ENCODE measurements around the gene AOPEP.

The AOPEP gene

GRCh38 chr9:95097279-95097678 is 370.8 kb downstream of the AOPEP start:
- no peak overlapping the region for H3K4me3 ChIP-seq (ENCODE audit: low read depth, low read length)
- no peak for TF ChIP-seq CTCF (IDR thresholded peaks at IDR 0.05; ENCODE audit: low read depth, low read length)
- H3K9me3 ChIP-seq, result no peaks in the 10 kb centered on the region
- H3K27me3 ChIP-seq, result no peaks in the 10 kb centered on the region
- no peak for DNase-seq
- H3K4me1 ChIP-seq, result peaks cover 51% of the 10 kb centered on the region
- H3K36me3 ChIP-seq, result peaks cover 62% of the 10 kb centered on the region

- no peak for TF ChIP-seq CTCF (IDR thresholded peaks at IDR 0.05; ENCODE audit: low read depth, low read length)
- no peak overlapping the region for H3K4me3 ChIP-seq (ENCODE audit: low read depth, low read length)
- H3K36me3 ChIP-seq, result peaks cover 63% of the 10 kb centered on the region
- H3K9me3 ChIP-seq, result no peaks in the 10 kb centered on the region
- peaks cover 51% of the 10 kb centered on the region for H3K4me1 ChIP-seq
- no peaks in the 10 kb centered on the region for H3K27me3 ChIP-seq
- DNase-seq, result no peak
These were observed 372.0 kb downstream of the AOPEP start for GRCh38 chr9:95098391-95098921.

GRCh38 chr9:95099321-95100070 is 373.0 kb downstream of the AOPEP start:
- Histone ChIP-seq H3K4me3 (ENCODE audit: low read depth, low read length) (no peak overlapping the region), H3K9me3 (no peaks in the 10 kb centered on the region), H3K36me3 (peaks cover 70% of the 10 kb centered on the region), H3K27me3 (no peaks in the 10 kb centered on the region), H3K4me1 (peaks cover 61% of the 10 kb centered on the region)
- DNase-seq, result no peak
- TF ChIP-seq CTCF (IDR thresholded peaks at IDR 0.05; ENCODE audit: low read depth, low read length), result no peak

- no peak for TF ChIP-seq CTCF (IDR thresholded peaks at IDR 0.05; ENCODE audit: low read depth, low read length)
- H3K9me3 ChIP-seq, result no peaks in the 10 kb centered on the region
- H3K4me1 ChIP-seq, result peaks cover 62% of the 10 kb centered on the region
- H3K27me3 ChIP-seq, result no peaks in the 10 kb centered on the region
- H3K4me3 ChIP-seq (ENCODE audit: low read depth, low read length), result no peak overlapping the region
- no peak for DNase-seq
- peaks cover 76% of the 10 kb centered on the region for H3K36me3 ChIP-seq
These were observed 373.6 kb downstream of the AOPEP start for GRCh38 chr9:95100071-95100627.

- no peak for TF ChIP-seq CTCF (IDR thresholded peaks at IDR 0.05; ENCODE audit: low read depth, low read length)
- no peak overlapping the region for H3K4me3 ChIP-seq (ENCODE audit: low read depth, low read length)
- no peaks in the 10 kb centered on the region for H3K27me3 ChIP-seq
- no peak for DNase-seq
- H3K36me3 ChIP-seq, result peaks cover 81% of the 10 kb centered on the region
- H3K9me3 ChIP-seq, result no peaks in the 10 kb centered on the region
- peaks cover 50% of the 10 kb centered on the region for H3K4me1 ChIP-seq
These were observed 374.8 kb downstream of the AOPEP start for GRCh38 chr9:95101326-95101725.

DNA sequence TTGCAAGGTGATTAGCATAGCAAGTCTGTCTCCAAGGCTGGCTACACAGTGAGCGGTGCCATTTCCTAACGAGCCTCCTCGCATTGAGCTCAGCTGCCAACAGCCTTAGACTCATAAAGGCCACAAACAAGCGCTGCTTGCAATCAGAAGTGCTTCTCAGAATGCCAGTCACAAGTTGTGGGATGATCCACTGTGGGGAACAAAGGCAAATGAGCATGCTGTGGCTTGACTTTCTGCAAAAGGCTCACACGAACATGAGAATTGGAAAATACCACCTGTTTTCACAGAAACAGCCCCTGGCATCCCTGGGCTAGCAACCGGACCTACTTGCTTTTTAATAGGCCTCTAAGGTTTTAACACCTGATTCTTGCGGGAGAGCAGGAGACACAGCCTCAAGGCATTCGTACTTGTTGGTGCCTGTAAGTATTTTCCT is 375.5 kb downstream of the AOPEP start:
- peaks cover 83% of the 10 kb centered on the region for H3K36me3 ChIP-seq
- no peak for DNase-seq
- no peaks in the 10 kb centered on the region for H3K27me3 ChIP-seq
- no peaks in the 10 kb centered on the region for H3K9me3 ChIP-seq
- no peak overlapping the region for H3K4me3 ChIP-seq (ENCODE audit: low read depth, low read length)
- no peak for TF ChIP-seq CTCF (IDR thresholded peaks at IDR 0.05; ENCODE audit: low read depth, low read length)
- H3K4me1 ChIP-seq, result peaks cover 50% of the 10 kb centered on the region
